ENCODE results near the gene COBL. TPM values are rescaled to one million over a fixed set of nuclear protein-coding genes. Genes with fewer than 3 reads are reported as not detected.
"Not testable (repeated sequence)": the region's sequence is repeated elsewhere in the genome, so short reads cannot be mapped to it uniquely, and the experiment has no call there.

Gene COBL
- total and polyA plus RNA-seq, 2 of the 8 experiments (the other 6 are each of a cell fraction or from before 2014, with no cell fraction given), result 13.8 to 40.4 TPM

DNA sequence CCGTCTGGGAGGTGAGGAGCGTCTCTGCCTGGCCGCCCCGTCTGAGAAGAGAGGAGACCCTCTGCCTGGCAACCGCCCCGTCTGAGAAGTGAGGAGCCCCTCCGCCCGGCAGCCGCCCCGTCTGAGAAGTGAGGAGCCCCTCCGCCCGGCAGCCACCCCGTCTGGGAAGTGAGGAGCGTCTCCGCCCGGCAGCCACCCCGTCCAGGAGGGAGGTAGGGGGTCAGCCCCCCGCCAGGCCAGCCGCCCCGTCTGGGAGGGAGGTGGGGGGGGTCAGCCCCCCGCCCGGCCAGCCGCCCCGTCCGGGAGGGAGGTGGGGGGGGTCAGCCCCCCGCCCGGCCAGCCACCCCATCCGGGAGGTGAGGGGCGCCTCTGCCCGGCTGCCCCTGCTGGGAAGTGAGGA is 108.5 kb downstream of the COBL start:
- H3K14ac ChIP-seq (ENCODE audit: insufficient read length); H2BK120ac ChIP-seq (replicated peaks; ENCODE audit: low read depth, low read length); H3K36me3 ChIP-seq (ENCODE audit: control insufficient read depth in 2 of 4, insufficient read depth in 4 of 4, low read length in 3 of 4); H3K18ac ChIP-seq (ENCODE audit: extremely low read depth, low read length); H2BK5ac ChIP-seq (ENCODE audit: low read depth, low read length); H3K23me2 ChIP-seq (ENCODE audit: low read depth, low read length); CTCF ChIA-PET (ENCODE audit: partially characterized antibody); H3K23ac ChIP-seq (ENCODE audit: insufficient read length); H3K4ac ChIP-seq (replicated peaks; ENCODE audit: insufficient read length, low read depth, low read length); H3K79me1 ChIP-seq (ENCODE audit: low read depth, low read length); H4K20me1 ChIP-seq (replicated peaks in 1 of 2; ENCODE audit: control insufficient read depth in 1 of 2, insufficient read depth in 2 of 2, low read length in 2 of 2); H2BK15ac ChIP-seq (ENCODE audit: low read length); POLR2A ChIA-PET (ENCODE audit: partially characterized antibody); H4K5ac ChIP-seq (ENCODE audit: insufficient read length, low read depth, low read length); H4K91ac ChIP-seq (replicated peaks; ENCODE audit: insufficient read length, low read length); H3K56ac ChIP-seq (replicated peaks; ENCODE audit: insufficient read length, low read depth, low read length); H3K9ac ChIP-seq (replicated peaks in 1 of 4; ENCODE audit: extremely low read depth in 1 of 4, low read depth in 3 of 4, low read length in 3 of 4); H2BK12ac ChIP-seq (ENCODE audit: low read depth, low read length); H3K4me1 ChIP-seq (replicated peaks in 1 of 4; ENCODE audit: control insufficient read depth in 3 of 4, insufficient read depth in 4 of 4, low read length in 3 of 4); H2AK5ac ChIP-seq (ENCODE audit: low read depth, low read length); H2BK20ac ChIP-seq (ENCODE audit: low read length); DNase-seq (ENCODE audit: low read depth in 1 of 2, low spot score in 2 of 2); FAIRE-seq; H2AFZ ChIP-seq (ENCODE audit: low read length); H3K4me2 ChIP-seq (ENCODE audit: insufficient read depth in 1 of 2, low read depth in 2 of 2, low read length in 2 of 2); H3K27ac ChIP-seq (ENCODE audit: low read depth, low read length); H3K4me3 ChIP-seq (ENCODE audit: extremely low read depth in 1 of 4, insufficient read depth in 2 of 4, low read depth in 3 of 4, low read length in 4 of 4); H4K8ac ChIP-seq (ENCODE audit: extremely low read depth, insufficient read depth, low read length); H3K27me3 ChIP-seq (replicated peaks in 1 of 4; ENCODE audit: control insufficient read depth in 3 of 4, extremely low read depth in 1 of 4, insufficient read depth in 3 of 4, low read length in 3 of 4): not testable (repeated sequence)
- Histone ChIP-seq H3K79me2 (ENCODE audit: control insufficient read depth in 1 of 2, insufficient read depth in 2 of 2, low read length in 2 of 2) (peaks cover 0 to 10% of the 10 kb centered on the region in 2 experiments; a peak in 2 of 4 replicates), H3K9me3 (ENCODE audit: insufficient read depth in 2 of 2, low read depth in 1 of 2, low read length in 1 of 2) (peaks cover 10 to 14% of the 10 kb centered on the region in 2 experiments; a peak in 3 of 4 replicates)
- no CpG with 5 or more reads among the region's 30 CpGs for WGBS, 2 experiments (ENCODE audit: extremely low coverage in 1 of 2, insufficient coverage in 1 of 2, insufficient read length in 1 of 2, insufficient replicate concordance in 2 of 2, low coverage in 1 of 2, low lambda C conversion rate in 2 of 2, missing lambda C conversion rate in 1 of 2)
